ENCODE data around the gene MRPL52. TPM values are rescaled to one million over a fixed set of nuclear protein-coding genes. Genes with fewer than 3 reads are reported as not detected.
A peak's percentile ranks its signal among the peaks of the same experiment; 100 is the strongest.

MRPL52 gene
- total RNA-seq, 1 experiment from 2014 or later, result 71.3 TPM

- no peak overlapping the region for H2AFZ ChIP-seq (ENCODE audit: low read length)
- H3K79me2 ChIP-seq (ENCODE audit: low read length), result no peaks in the 10 kb centered on the region
- H3K9me2 ChIP-seq (replicated peaks; ENCODE audit: insufficient read depth, low read length), result no peaks in the 10 kb centered on the region
- H3K9me3 ChIP-seq (ENCODE audit: low read length), result no peaks in the 10 kb centered on the region
- no peak overlapping the region for H3K4me3 ChIP-seq (ENCODE audit: low read length)
- H3K27me3 ChIP-seq (ENCODE audit: low read length), result no peaks in the 10 kb centered on the region
- H3K36me3 ChIP-seq (ENCODE audit: insufficient read depth, low read length), result no peaks in the 10 kb centered on the region
- H3K4me1 ChIP-seq (ENCODE audit: low read length), result peaks cover 9% of the 10 kb centered on the region
- no peak overlapping the region for H3K27ac ChIP-seq (ENCODE audit: low read length)
- H4K20me1 ChIP-seq (ENCODE audit: insufficient read depth, low read depth, low read length), result no peaks in the 10 kb centered on the region
- no peak overlapping the region for H3K4me2 ChIP-seq (ENCODE audit: low read depth, low read length, poor library complexity, severe bottlenecking)
- H3K9ac ChIP-seq (ENCODE audit: low read length), result no peak overlapping the region
- peak; percentile 79 for DNase-seq
These were observed 36.0 kb downstream of the MRPL52 start for GRCh38 chr14:22865424-22866405.

DNA sequence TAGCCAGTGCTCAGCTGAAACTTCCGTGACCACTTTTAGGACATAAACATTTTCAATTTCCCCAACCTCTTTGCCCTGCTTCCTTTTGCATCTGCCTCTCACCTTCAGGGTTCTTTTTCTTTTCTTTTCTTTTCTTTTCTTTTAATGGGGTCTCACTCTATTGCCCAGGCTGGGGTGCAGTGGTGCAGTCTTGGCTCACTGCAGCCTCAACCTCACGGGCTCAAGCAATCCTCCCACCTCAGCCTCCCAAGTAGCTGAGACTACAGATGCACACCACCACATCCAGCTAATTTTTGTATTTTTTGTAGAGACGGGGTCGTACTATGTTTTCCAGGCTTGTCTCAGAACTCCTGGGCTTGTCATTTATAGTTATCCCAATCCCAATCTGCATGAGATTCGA, 37.2 kb downstream of the MRPL52 start:
- Histone ChIP-seq H3K9ac (ENCODE audit: low read length) (no peak overlapping the region), H2AFZ (ENCODE audit: low read length) (no peak overlapping the region), H3K79me2 (ENCODE audit: low read length) (no peaks in the 10 kb centered on the region), H3K4me1 (ENCODE audit: low read length) (peaks cover 16% of the 10 kb centered on the region), H3K27me3 (ENCODE audit: low read length) (no peaks in the 10 kb centered on the region), H3K36me3 (ENCODE audit: insufficient read depth, low read length) (no peaks in the 10 kb centered on the region), H3K9me3 (ENCODE audit: low read length) (no peaks in the 10 kb centered on the region), H3K27ac (ENCODE audit: low read length) (no peak overlapping the region), H3K4me3 (ENCODE audit: low read length) (no peak overlapping the region), H3K4me2 (ENCODE audit: low read depth, low read length, poor library complexity, severe bottlenecking) (no peak overlapping the region), H3K9me2 (replicated peaks; ENCODE audit: insufficient read depth, low read length) (no peaks in the 10 kb centered on the region), H4K20me1 (ENCODE audit: insufficient read depth, low read depth, low read length) (no peaks in the 10 kb centered on the region)
- DNase-seq, result no peak

DNA sequence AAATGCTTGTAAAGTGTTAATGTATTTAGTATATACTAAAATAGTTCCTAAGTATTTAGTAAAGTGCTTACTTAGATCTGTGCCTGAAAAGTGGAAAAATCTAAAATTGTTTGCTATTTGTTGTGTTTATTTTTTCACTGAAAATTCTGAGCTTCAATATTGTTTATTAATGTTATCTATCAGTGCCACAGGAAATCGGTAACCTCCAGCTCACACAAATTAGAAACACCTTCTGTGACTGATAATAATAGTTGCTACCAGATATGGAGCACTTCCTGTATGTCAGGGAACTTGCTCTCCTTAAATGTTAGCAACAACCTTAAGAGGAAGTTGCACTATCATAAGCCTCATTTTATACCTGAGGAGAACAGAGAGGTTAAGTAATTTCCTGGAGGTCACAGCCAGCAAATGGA, 41.1 kb downstream of the MRPL52 start:
- H2AFZ ChIP-seq (ENCODE audit: low read length), result peak overlapping the region; percentile 78
- peak overlapping the region; percentile 91 for H3K4me2 ChIP-seq (ENCODE audit: low read depth, low read length, poor library complexity, severe bottlenecking)
- peaks cover 24% of the 10 kb centered on the region for H3K4me1 ChIP-seq (ENCODE audit: low read length)
- no peaks in the 10 kb centered on the region for H3K9me3 ChIP-seq (ENCODE audit: low read length)
- H3K27me3 ChIP-seq (ENCODE audit: low read length), result no peaks in the 10 kb centered on the region
- peak overlapping the region; percentile 91 for H3K27ac ChIP-seq (ENCODE audit: low read length)
- peaks cover 5% of the 10 kb centered on the region; the same call in 1 of the 2 replicates for H4K20me1 ChIP-seq (ENCODE audit: insufficient read depth, low read depth, low read length)
- peaks cover 8% of the 10 kb centered on the region for H3K79me2 ChIP-seq (ENCODE audit: low read length)
- H3K4me3 ChIP-seq (ENCODE audit: low read length), result peak overlapping the region; percentile 85
- no peak for DNase-seq
- 0 out of 2 replicates have a peak, but pooled peaks cover 5% of the 10 kb centered on the region for H3K36me3 ChIP-seq (ENCODE audit: insufficient read depth, low read length)
- peak overlapping the region; percentile 86 for H3K9ac ChIP-seq (ENCODE audit: low read length)
- no peaks in the 10 kb centered on the region for H3K9me2 ChIP-seq (replicated peaks; ENCODE audit: insufficient read depth, low read length)

- H3K4me2 ChIP-seq (ENCODE audit: low read depth, low read length, poor library complexity, severe bottlenecking), result peak within 1 kb of the TSS; percentile 91
- peaks cover 5% of the 10 kb centered on the region; the same call in 1 of the 2 replicates for H4K20me1 ChIP-seq (ENCODE audit: insufficient read depth, low read depth, low read length)
- no peaks in the 10 kb centered on the region for H3K9me2 ChIP-seq (replicated peaks; ENCODE audit: insufficient read depth, low read length)
- H2AFZ ChIP-seq (ENCODE audit: low read length), result peak within 1 kb of the TSS; percentile 78
- H3K4me3 ChIP-seq (ENCODE audit: low read length), result peak within 1 kb of the TSS; percentile 85
- H3K4me1 ChIP-seq (ENCODE audit: low read length), result peaks cover 24% of the 10 kb centered on the region
- peak; percentile 98 for DNase-seq
- peaks cover 8% of the 10 kb centered on the region for H3K79me2 ChIP-seq (ENCODE audit: low read length)
- H3K9me3 ChIP-seq (ENCODE audit: low read length), result no peaks in the 10 kb centered on the region
- no peaks in the 10 kb centered on the region for H3K27me3 ChIP-seq (ENCODE audit: low read length)
- 0 out of 2 replicates have a peak, but pooled peaks cover 5% of the 10 kb centered on the region for H3K36me3 ChIP-seq (ENCODE audit: insufficient read depth, low read length)
- H3K27ac ChIP-seq (ENCODE audit: low read length), result peak within 1 kb of the TSS; percentile 91
- peak within 1 kb of the TSS; percentile 86 for H3K9ac ChIP-seq (ENCODE audit: low read length)
These were observed 41.7 kb downstream of the MRPL52 start, which contains the start of gene LRP10 for GRCh38 chr14:22871224-22872032. Gene LRP10, plus strand, starts transcription at chr14:22871740. Its CDS starts 564 bp downstream, at chr14:22872304.

GRCh38 chr14:22872033-22872832, 42.5 kb downstream of the MRPL52 start:
- Histone ChIP-seq H3K9me2 (replicated peaks; ENCODE audit: insufficient read depth, low read length) (no peaks in the 10 kb centered on the region), H3K27me3 (ENCODE audit: low read length) (no peaks in the 10 kb centered on the region), H3K9me3 (ENCODE audit: low read length) (no peaks in the 10 kb centered on the region), H4K20me1 (ENCODE audit: insufficient read depth, low read depth, low read length) (peaks cover 5% of the 10 kb centered on the region; the same call in 1 of the 2 replicates), H2AFZ (ENCODE audit: low read length) (peak overlapping the region; percentile 59; the same call in 1 of the 2 replicates), H3K4me3 (ENCODE audit: low read length) (peak overlapping the region; percentile 85), H3K4me2 (ENCODE audit: low read depth, low read length, poor library complexity, severe bottlenecking) (peak overlapping the region; percentile 91), H3K27ac (ENCODE audit: low read length) (peak overlapping the region; percentile 91), H3K36me3 (ENCODE audit: insufficient read depth, low read length) (peaks cover 5% of the 10 kb centered on the region; the same call in 1 of the 2 replicates), H3K4me1 (ENCODE audit: low read length) (peaks cover 24% of the 10 kb centered on the region), H3K9ac (ENCODE audit: low read length) (peak overlapping the region; percentile 86), H3K79me2 (ENCODE audit: low read length) (peaks cover 8% of the 10 kb centered on the region)
- DNase-seq, result peak; percentile 90

GRCh38 chr14:22872833-22873520, 43.3 kb downstream of the MRPL52 start:
- peak overlapping the region; percentile 86 for H3K9ac ChIP-seq (ENCODE audit: low read length)
- peaks cover 5% of the 10 kb centered on the region; the same call in 1 of the 2 replicates for H4K20me1 ChIP-seq (ENCODE audit: insufficient read depth, low read depth, low read length)
- no peaks in the 10 kb centered on the region for H3K27me3 ChIP-seq (ENCODE audit: low read length)
- H3K4me2 ChIP-seq (ENCODE audit: low read depth, low read length, poor library complexity, severe bottlenecking), result peak overlapping the region; percentile 91
- no peak for DNase-seq
- H3K27ac ChIP-seq (ENCODE audit: low read length), result peak overlapping the region; percentile 91
- no peaks in the 10 kb centered on the region for H3K9me2 ChIP-seq (replicated peaks; ENCODE audit: insufficient read depth, low read length)
- peak overlapping the region; percentile 85 for H3K4me3 ChIP-seq (ENCODE audit: low read length)
- H2AFZ ChIP-seq (ENCODE audit: low read length), result peak overlapping the region; percentile 59; the same call in 1 of the 2 replicates
- peaks cover 5% of the 10 kb centered on the region; the same call in 1 of the 2 replicates for H3K36me3 ChIP-seq (ENCODE audit: insufficient read depth, low read length)
- H3K4me1 ChIP-seq (ENCODE audit: low read length), result peaks cover 24% of the 10 kb centered on the region
- H3K79me2 ChIP-seq (ENCODE audit: low read length), result peaks cover 8% of the 10 kb centered on the region
- H3K9me3 ChIP-seq (ENCODE audit: low read length), result no peaks in the 10 kb centered on the region

Data from Karpas-422 (cell line).